Left ventricle myocardium inferior (tissue), 1 donor: ENCODE measurements around the gene ATP6V0D1. TPM values are rescaled to one million over a fixed set of nuclear protein-coding genes. Genes with fewer than 3 reads are reported as not detected.

Source experiments
- DNase-seq: peaks from one replicate; pipeline ENCODE4 v3.0.0-alpha.2; 2020
- H3K27ac ChIP-seq: fragments of 200-600 bp; replicated peaks from 2 replicates; pipeline ENCODE4 v1.8.0; 2021
- H3K27me3 ChIP-seq: fragments of 200-600 bp; 2 replicates; pipeline ENCODE4 v1.8.0; 2021; ENCODE audit warnings: low read depth
- H3K36me3 ChIP-seq: fragments of 200-600 bp; 2 replicates; pipeline ENCODE4 v1.8.0; 2021
- H3K4me1 ChIP-seq: fragments of 200-600 bp; 2 replicates; pipeline ENCODE4 v1.8.0; 2021
- H3K4me3 ChIP-seq: fragments of 200-600 bp; 2 replicates; pipeline ENCODE4 v1.8.0; 2021; ENCODE audit warnings: mild to moderate bottlenecking, moderate library complexity
- H3K9me3 ChIP-seq: fragments of 200-600 bp; replicated peaks from 2 replicates; pipeline ENCODE4 v1.8.0; 2021
- CTCF ChIP-seq: fragments of 200-600 bp; IDR thresholded peaks from 2 replicates; pipeline ENCODE4 v1.8.0; 2021; ENCODE audit warnings: antibody characterized with exemption, mild to moderate bottlenecking, borderline replicate concordance
- intact Hi-C: fragments of 100-400 bp; cut with micrococcal nuclease; formaldehyde crosslinking; loops from one replicate; pipeline ENCODE4 v1.11.0; 2022
- total RNA-seq: library from RNA; stranded (reverse); fragmentation: NEBNext Ultra II Directional; extraction: Animal tissue kit (Norgen Biotek cat#: 25700); gene quantifications from one replicate; pipeline ENCODE4 v1.2.1, GENCODE V29; 2021
- donor health status: DM: no; HTN: yes; CAD: no; lungs with severe emphysema.

The ATP6V0D1 gene
- total RNA-seq, 1 donor from 2014 or later, result 65.8 TPM

- H3K27ac ChIP-seq, result peak overlapping the region; percentile 69
- H3K4me3 ChIP-seq, result peak overlapping the region; percentile 66
- DNase-seq, result no peak
- H3K36me3 ChIP-seq, result no peaks in the 10 kb centered on the region
- intact Hi-C loops, result no loop called here
- no peak for TF ChIP-seq CTCF
- H3K4me1 ChIP-seq, result peaks cover 56% of the 10 kb centered on the region
- H3K27me3 ChIP-seq, result peaks cover 19% of the 10 kb centered on the region
- no peaks in the 10 kb centered on the region for H3K9me3 ChIP-seq
These were observed 89.3 kb downstream of the ATP6V0D1 start for GRCh38 chr16:67391424-67392300.

GRCh38 chr16:67390816-67391423 is 90.0 kb downstream of the ATP6V0D1 start:
- H3K27ac ChIP-seq, result peak overlapping the region; percentile 69
- no peaks in the 10 kb centered on the region for H3K9me3 ChIP-seq
- H3K27me3 ChIP-seq, result peaks cover 19% of the 10 kb centered on the region
- peak overlapping the region; percentile 66 for H3K4me3 ChIP-seq
- peaks cover 49% of the 10 kb centered on the region for H3K4me1 ChIP-seq
- no peaks in the 10 kb centered on the region for H3K36me3 ChIP-seq
- intact Hi-C loops, result no loop called here
- TF ChIP-seq CTCF, result no peak
- DNase-seq, result no peak

GRCh38 chr16:67389911-67390815 is 90.8 kb downstream of the ATP6V0D1 start:
- H3K9me3 ChIP-seq, result no peaks in the 10 kb centered on the region
- H3K27me3 ChIP-seq, result peaks cover 17% of the 10 kb centered on the region
- peaks cover 41% of the 10 kb centered on the region for H3K4me1 ChIP-seq
- H3K27ac ChIP-seq, result no peak overlapping the region
- H3K4me3 ChIP-seq, result no peak overlapping the region
- DNase-seq, result peak; percentile 46
- no peak for TF ChIP-seq CTCF
- no peaks in the 10 kb centered on the region for H3K36me3 ChIP-seq
- intact Hi-C loops, result no loop called here

- intact Hi-C loops, result no loop called here
- Histone ChIP-seq H3K27ac (no peak overlapping the region), H3K27me3 (peaks cover 1% of the 10 kb centered on the region), H3K36me3 (no peaks in the 10 kb centered on the region), H3K4me1 (peaks cover 27% of the 10 kb centered on the region), H3K9me3 (no peaks in the 10 kb centered on the region), H3K4me3 (no peak overlapping the region)
- TF ChIP-seq CTCF, result no peak
- no peak for DNase-seq
These were observed 92.4 kb downstream of the ATP6V0D1 start for GRCh38 chr16:67388591-67388990.

GRCh38 chr16:67388191-67388590 is 92.8 kb downstream of the ATP6V0D1 start:
- H3K4me3 ChIP-seq, result no peak overlapping the region
- no peaks in the 10 kb centered on the region for H3K27me3 ChIP-seq
- no peaks in the 10 kb centered on the region for H3K9me3 ChIP-seq
- no peaks in the 10 kb centered on the region for H3K36me3 ChIP-seq
- H3K27ac ChIP-seq, result no peak overlapping the region
- intact Hi-C loops, result no loop called here
- H3K4me1 ChIP-seq, result peaks cover 23% of the 10 kb centered on the region
- no peak for TF ChIP-seq CTCF
- DNase-seq, result no peak

Other genes starting within 250 kb of the ATP6V0D1 start
- gene FHOD1, start 233.7 kb downstream of the ATP6V0D1 start, total RNA-seq, result 18.0 TPM
- gene SLC9A5, start 232.2 kb downstream of the ATP6V0D1 start, total RNA-seq, result 1.3 TPM
- gene PLEKHG4, start 201.6 kb downstream of the ATP6V0D1 start, total RNA-seq, result 1.1 TPM
- gene KCTD19, start 154.4 kb downstream of the ATP6V0D1 start, total RNA-seq, result not detected
- not detected for gene LRRC36, start 154.3 kb downstream of the ATP6V0D1 start, total RNA-seq
- 15.5 TPM for gene TPPP3, start 87.7 kb downstream of the ATP6V0D1 start, total RNA-seq
- 2.9 TPM for gene ZDHHC1, start 64.7 kb downstream of the ATP6V0D1 start, total RNA-seq
- gene HSD11B2, start 50.0 kb downstream of the ATP6V0D1 start, total RNA-seq, result 0.99 TPM
- gene AGRP, start 2.4 kb upstream of the ATP6V0D1 start, total RNA-seq, result not detected
- gene RIPOR1, start 47.7 kb upstream of the ATP6V0D1 start, total RNA-seq, result 79.7 TPM
- 26.1 TPM for gene CTCF, start 81.4 kb upstream of the ATP6V0D1 start, total RNA-seq
- 0.58 TPM for gene CARMIL2, start 164.0 kb upstream of the ATP6V0D1 start, total RNA-seq
- gene ACD, start 179.1 kb upstream of the ATP6V0D1 start, total RNA-seq, result 7.1 TPM
- gene PARD6A, start 179.8 kb upstream of the ATP6V0D1 start, total RNA-seq, result 3.4 TPM
- 9.6 TPM for gene ENKD1, start 185.6 kb upstream of the ATP6V0D1 start, total RNA-seq
- 2.9 TPM for gene C16orf86, start 185.7 kb upstream of the ATP6V0D1 start, total RNA-seq
- gene GFOD2, start 238.2 kb upstream of the ATP6V0D1 start, total RNA-seq, result 11.1 TPM